ENCODE results near the gene SLBP.
"Not testable (repeated sequence)": the region's sequence is repeated elsewhere in the genome, so short reads cannot be mapped to it uniquely, and the experiment has no call there.

The SLBP gene

GRCh38 chr4:1675136-1675801, 36.9 kb downstream of the SLBP start:
- no peak for DNase-seq (ENCODE audit: low spot score)

- no peak for DNase-seq (ENCODE audit: low spot score)
These were observed 37.4 kb downstream of the SLBP start for GRCh38 chr4:1674682-1675081.

- no peak for DNase-seq (ENCODE audit: low spot score)
These were observed 38.4 kb downstream of the SLBP start for GRCh38 chr4:1673671-1674070.

GRCh38 chr4:1671011-1671410, 41.1 kb downstream of the SLBP start:
- not testable (repeated sequence) for DNase-seq (ENCODE audit: low spot score)

GRCh38 chr4:1670279-1670678, 41.8 kb downstream of the SLBP start:
- DNase-seq (ENCODE audit: low spot score): no peak

- DNase-seq (ENCODE audit: low spot score): no peak
These were observed 42.3 kb downstream of the SLBP start for GRCh38 chr4:1669850-1670249.

GRCh38 chr4:1669270-1669669, 42.8 kb downstream of the SLBP start:
- DNase-seq (ENCODE audit: low spot score): no peak

GRCh38 chr4:1668488-1668840, 43.7 kb downstream of the SLBP start:
- DNase-seq (ENCODE audit: low spot score): no peak

- DNase-seq (ENCODE audit: low spot score): no peak
These were observed 44.8 kb downstream of the SLBP start for GRCh38 chr4:1667273-1667672.

GRCh38 chr4:1666391-1666790, 45.7 kb downstream of the SLBP start:
- no peak for DNase-seq (ENCODE audit: low spot score)

GRCh38 chr4:1664141-1664540, 48.0 kb downstream of the SLBP start:
- DNase-seq (ENCODE audit: low spot score): no peak

- no peak for DNase-seq (ENCODE audit: low spot score)
These were observed 48.6 kb downstream of the SLBP start for GRCh38 chr4:1663549-1663948.

GRCh38 chr4:1661695-1662094, 50.4 kb downstream of the SLBP start:
- no peak for DNase-seq (ENCODE audit: low spot score)

GRCh38 chr4:1660948-1661677, 51.0 kb downstream of the SLBP start:
- DNase-seq (ENCODE audit: low spot score): no peak

- no peak for DNase-seq (ENCODE audit: low spot score)
These were observed 52.7 kb downstream of the SLBP start for GRCh38 chr4:1659104-1660043.

- no peak for DNase-seq (ENCODE audit: low spot score)
These were observed 53.5 kb downstream of the SLBP start for GRCh38 chr4:1658581-1658980.

GRCh38 chr4:1658146-1658545, 54.0 kb downstream of the SLBP start:
- no peak for DNase-seq (ENCODE audit: low spot score)

GRCh38 chr4:1656986-1657385, 55.1 kb downstream of the SLBP start:
- no peak for DNase-seq (ENCODE audit: low spot score)

GRCh38 chr4:1656132-1656531, 56.0 kb downstream of the SLBP start:
- DNase-seq (ENCODE audit: low spot score): no peak

- no peak for DNase-seq (ENCODE audit: low spot score)
These were observed 56.4 kb downstream of the SLBP start for GRCh38 chr4:1655676-1656075.

- no peak for DNase-seq (ENCODE audit: low spot score)
These were observed 57.0 kb downstream of the SLBP start for GRCh38 chr4:1655081-1655480.

- no peak for DNase-seq (ENCODE audit: low spot score)
These were observed 57.7 kb downstream of the SLBP start for GRCh38 chr4:1654216-1654955.

All from putamen (tissue), 1 donor.